Muscle layer of duodenum (tissue), 2 donors: ENCODE measurements around the gene DUS1L.

Experiments used
- H3K27ac ChIP-seq: one replicate; pipeline ENCODE4 v1.7.0; 2013; ENCODE audit warnings: mild to moderate bottlenecking, low read length
- H3K27me3 ChIP-seq: one replicate; pipeline ENCODE4 v1.7.0; 2013; ENCODE audit warnings: low read depth, mild to moderate bottlenecking, control low read depth, low read length
- H3K36me3 ChIP-seq, 2 donors: one replicate each; pipeline ENCODE4 v1.7.0; 2013; ENCODE audit warnings: low read length in 2 of 2, control low read depth in 1 of 2, mild to moderate bottlenecking in 1 of 2; ENCODE audit not compliant: insufficient read depth in 2 of 2, control insufficient read depth in 1 of 2
- H3K4me1 ChIP-seq, 2 donors: one replicate each; pipeline ENCODE4 v1.7.0; 2013; ENCODE audit warnings: low read length in 2 of 2, mild to moderate bottlenecking in 2 of 2, control low read depth in 1 of 2, moderate library complexity in 1 of 2; ENCODE audit not compliant: insufficient read depth in 2 of 2, control insufficient read depth in 1 of 2
- H3K4me3 ChIP-seq, 2 donors: one replicate each; pipeline ENCODE4 v1.7.0; 2013; ENCODE audit warnings: low read length in 2 of 2, low read depth in 1 of 2, mild to moderate bottlenecking in 1 of 2
- H3K9me3 ChIP-seq, 2 donors: one replicate each; pipeline ENCODE4 v1.7.0; 2013; ENCODE audit warnings: low read length in 2 of 2, control low read depth in 1 of 2, mild to moderate bottlenecking in 1 of 2; ENCODE audit not compliant: control insufficient read depth in 1 of 2
- donor health status: healthy.

DUS1L gene

GRCh38 chr17:82065638-82066303 is at the start of gene DUS1L:
TSS of gene DUS1L (minus strand) at chr17:82065804. CDS start at chr17:82065059, 745 bp downstream.
- H3K9me3 ChIP-seq, result no peaks in the 10 kb centered on the region
- H3K36me3 ChIP-seq, result peaks cover 9 to 35% of the 10 kb centered on the region in 2 donors
- H3K27me3 ChIP-seq, result no peaks in the 10 kb centered on the region
- H3K4me1 ChIP-seq, result peaks cover 3 to 29% of the 10 kb centered on the region in 2 donors
- H3K4me3 ChIP-seq, result peak within 1 kb of the TSS; percentile 69 to 95
- peak within 1 kb of the TSS; percentile 20 for H3K27ac ChIP-seq

GRCh38 chr17:82114872-82115271 is 49.3 kb upstream of the DUS1L start:
- Histone ChIP-seq H3K27ac (no peak overlapping the region), H3K9me3 (no peaks in the 10 kb centered on the region), H3K27me3 (no peaks in the 10 kb centered on the region), H3K4me1 (peaks cover 0 to 3% of the 10 kb centered on the region in 2 donors), H3K4me3 (no peak overlapping the region), H3K36me3 (peaks cover 0 to 20% of the 10 kb centered on the region in 2 donors)

- peaks cover 0 to 3% of the 10 kb centered on the region in 2 donors for H3K4me1 ChIP-seq
Observed at GRCh38 chr17:82114447-82114846, 48.8 kb upstream of the DUS1L start.

GRCh38 chr17:82113941-82114340 is 48.3 kb upstream of the DUS1L start:
- peaks cover 0 to 20% of the 10 kb centered on the region in 2 donors for H3K36me3 ChIP-seq
- no peaks in the 10 kb centered on the region for H3K27me3 ChIP-seq
- no peaks in the 10 kb centered on the region for H3K4me1 ChIP-seq
- no peak overlapping the region for H3K27ac ChIP-seq
- no peak overlapping the region for H3K4me3 ChIP-seq
- no peaks in the 10 kb centered on the region for H3K9me3 ChIP-seq

More at GRCh38 chr17:82114447-82114846, 48.8 kb upstream of the DUS1L start:
- peaks cover 0 to 20% of the 10 kb centered on the region in 2 donors for H3K36me3 ChIP-seq
- H3K4me3 ChIP-seq, result no peak overlapping the region
- H3K9me3 ChIP-seq, result no peaks in the 10 kb centered on the region
- H3K27me3 ChIP-seq, result no peaks in the 10 kb centered on the region
- H3K27ac ChIP-seq, result no peak overlapping the region

- H3K36me3 ChIP-seq, result peaks cover 1 to 20% of the 10 kb centered on the region in 2 donors
- H3K4me3 ChIP-seq, result no peak overlapping the region
- no peaks in the 10 kb centered on the region for H3K9me3 ChIP-seq
- no peaks in the 10 kb centered on the region for H3K4me1 ChIP-seq
- H3K27me3 ChIP-seq, result no peaks in the 10 kb centered on the region
- no peak overlapping the region for H3K27ac ChIP-seq
Observed at GRCh38 chr17:82113422-82113821, 47.8 kb upstream of the DUS1L start.

- Histone ChIP-seq H3K4me3 (no peak overlapping the region), H3K36me3 (peaks cover 3 to 16% of the 10 kb centered on the region in 2 donors), H3K27ac (no peak overlapping the region), H3K9me3 (no peaks in the 10 kb centered on the region), H3K27me3 (no peaks in the 10 kb centered on the region), H3K4me1 (no peaks in the 10 kb centered on the region)
Observed at GRCh38 chr17:82112914-82113311, 47.3 kb upstream of the DUS1L start.

GRCh38 chr17:82112181-82112913 is 46.7 kb upstream of the DUS1L start:
- no peaks in the 10 kb centered on the region for H3K27me3 ChIP-seq
- H3K27ac ChIP-seq, result no peak overlapping the region

GRCh38 chr17:82110298-82110697 is 44.7 kb upstream of the DUS1L start:
- peaks cover 7 to 22% of the 10 kb centered on the region in 2 donors for H3K4me1 ChIP-seq
- H3K9me3 ChIP-seq, result no peaks in the 10 kb centered on the region
- H3K27me3 ChIP-seq, result no peaks in the 10 kb centered on the region
- no peak overlapping the region for H3K27ac ChIP-seq
- H3K4me3 ChIP-seq, result no peak overlapping the region
- H3K36me3 ChIP-seq, result peaks cover 3 to 16% of the 10 kb centered on the region in 2 donors

More at GRCh38 chr17:82112181-82112913, 46.7 kb upstream of the DUS1L start:
- Histone ChIP-seq H3K4me3 (no peak overlapping the region), H3K9me3 (no peaks in the 10 kb centered on the region), H3K4me1 (peaks cover 0 to 4% of the 10 kb centered on the region in 2 donors), H3K36me3 (peaks cover 3 to 16% of the 10 kb centered on the region in 2 donors)

- Histone ChIP-seq H3K4me1 (peaks cover 7 to 22% of the 10 kb centered on the region in 2 donors), H3K4me3 (no peak overlapping the region), H3K27ac (no peak overlapping the region), H3K27me3 (no peaks in the 10 kb centered on the region), H3K9me3 (no peaks in the 10 kb centered on the region), H3K36me3 (peaks cover 3 to 15% of the 10 kb centered on the region in 2 donors)
Observed at GRCh38 chr17:82108961-82109475, 43.4 kb upstream of the DUS1L start.

GRCh38 chr17:82108496-82108945 is 42.9 kb upstream of the DUS1L start:
- Histone ChIP-seq H3K27me3 (no peaks in the 10 kb centered on the region), H3K27ac (no peak overlapping the region), H3K9me3 (no peaks in the 10 kb centered on the region), H3K4me1 (peaks cover 7 to 22% of the 10 kb centered on the region in 2 donors), H3K4me3 (no peak overlapping the region), H3K36me3 (peaks cover 3 to 10% of the 10 kb centered on the region in 2 donors)

- Histone ChIP-seq H3K4me1 (peaks cover 7 to 22% of the 10 kb centered on the region in 2 donors), H3K36me3 (peaks cover 3 to 6% of the 10 kb centered on the region in 2 donors), H3K27me3 (no peaks in the 10 kb centered on the region), H3K4me3 (no peak overlapping the region), H3K9me3 (no peaks in the 10 kb centered on the region), H3K27ac (no peak overlapping the region)
Observed at GRCh38 chr17:82108038-82108437, 42.4 kb upstream of the DUS1L start.
